NCI-H2029 (cell line): ENCODE data around the gene KIF18B.

ENCODE experiments used
- DNase-seq: peaks from one replicate; lab custom pipeline; 2025; lab: John Stamatoyannopoulos, UW

The KIF18B gene

GRCh38 chr17:44875761-44876160 is 71.8 kb downstream of the KIF18B start:
- no peak for DNase-seq
